GM18517 (cell line): ENCODE data around the gene PRKG2.

ENCODE experiments used
- ATAC-seq: cut with Tn5 transposase; IDR thresholded peaks from one replicate; pipeline ENCODE4 v1.9.1; 2021; ENCODE audit warnings: mild to moderate bottlenecking, moderate library complexity; ENCODE audit not compliant: unreplicated experiment

Gene PRKG2

DNA sequence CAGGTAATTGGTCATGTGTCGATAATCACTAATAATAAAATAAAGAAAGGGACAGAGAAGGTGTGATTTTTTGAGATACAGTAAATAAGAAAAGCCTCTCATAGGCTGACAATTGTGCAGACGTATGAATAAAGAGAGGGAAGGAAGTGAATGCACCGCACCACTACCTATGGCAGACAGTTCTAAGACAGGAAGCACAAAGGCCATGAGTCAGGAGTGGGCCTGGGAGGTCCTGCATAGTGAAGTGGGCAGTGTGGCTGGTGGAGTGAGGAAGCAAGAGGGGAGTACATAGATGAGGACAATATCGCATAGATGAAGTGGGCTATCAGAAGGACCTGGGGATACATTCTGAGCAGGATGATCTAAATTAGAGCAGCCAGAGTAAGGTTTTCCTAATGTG lies 108.9 kb downstream of the PRKG2 start:
- ATAC-seq = no peak

DNA sequence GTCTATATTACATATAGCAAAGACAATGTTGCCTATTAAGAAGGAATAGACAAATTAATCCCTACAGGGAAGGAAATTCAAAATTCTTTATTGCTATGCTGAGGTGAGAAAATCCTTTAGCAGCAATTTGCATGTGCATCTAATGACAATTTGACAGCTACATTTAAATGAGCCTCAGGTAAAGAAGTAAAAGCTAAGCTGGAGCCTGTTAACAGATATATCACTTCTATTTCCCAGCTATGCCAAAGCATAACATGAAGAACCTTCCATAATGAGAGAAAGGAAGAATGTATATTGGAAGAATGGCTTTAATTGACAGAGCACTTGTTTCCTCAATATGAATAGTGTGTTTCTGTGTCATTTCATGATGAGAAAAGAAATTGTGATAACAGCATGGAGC lies 112.9 kb downstream of the PRKG2 start:
- ATAC-seq = no peak

GRCh38 chr4:81096566-81096965 lies 118.5 kb downstream of the PRKG2 start:
- no peak for ATAC-seq

- ATAC-seq = no peak
These were observed 119.6 kb downstream of the PRKG2 start for GRCh38 chr4:81095389-81095788.

DNA sequence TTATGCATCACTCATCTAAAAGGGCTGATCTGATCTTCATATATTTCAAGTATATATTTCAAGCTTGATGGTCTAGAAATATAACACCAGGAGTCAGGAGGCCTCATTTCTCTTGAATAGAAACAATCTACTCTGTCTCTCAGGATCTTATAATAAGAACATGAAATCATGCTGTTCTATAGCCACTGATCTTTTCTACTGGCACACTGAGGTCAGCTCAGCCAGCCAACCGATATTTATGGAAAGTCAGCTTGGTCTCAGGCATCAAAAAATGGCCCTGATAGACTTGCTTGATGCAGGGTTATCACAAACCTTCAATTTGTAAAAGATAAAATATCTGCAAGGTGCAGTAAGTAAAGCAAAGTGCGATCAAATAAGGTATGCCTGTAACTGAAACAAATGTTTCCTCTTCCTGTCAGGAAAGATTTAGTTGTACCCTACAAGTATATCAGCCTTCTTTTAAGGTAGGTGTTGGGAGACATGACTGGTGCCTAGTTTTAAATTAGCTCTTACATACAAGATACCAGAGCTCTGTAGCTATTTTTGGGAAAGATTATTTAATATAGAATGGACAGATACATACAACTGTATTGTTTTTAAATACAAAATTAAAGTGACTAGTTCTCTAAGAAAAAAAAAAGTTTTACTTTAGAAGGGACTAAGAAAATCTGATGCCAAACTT lies 121.2 kb downstream of the PRKG2 start:
- ATAC-seq = no peak

DNA sequence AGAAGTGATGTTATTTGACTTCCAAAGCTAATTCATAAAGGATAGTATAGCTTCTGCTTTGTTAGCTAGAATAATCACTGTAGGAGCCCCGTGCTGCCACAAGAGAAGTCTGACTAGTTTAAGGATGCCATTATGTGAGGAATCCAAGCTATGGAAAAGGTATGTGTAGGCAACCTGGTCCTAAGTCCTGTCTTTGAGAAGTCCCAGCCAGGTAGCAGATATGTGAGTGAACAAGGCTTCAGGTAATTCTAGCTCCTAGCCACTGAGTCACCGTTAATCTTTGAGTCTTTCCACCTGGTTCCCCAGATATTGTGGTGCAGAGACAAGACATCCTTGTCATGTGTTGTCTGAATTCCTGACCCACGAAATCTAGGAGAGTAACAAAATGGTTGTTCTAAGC lies 129.0 kb downstream of the PRKG2 start:
- no peak for ATAC-seq

GRCh38 chr4:81085291-81085690 lies 129.7 kb downstream of the PRKG2 start:
- no peak for ATAC-seq

GRCh38 chr4:81084634-81085033 lies 130.4 kb downstream of the PRKG2 start:
- no peak for ATAC-seq

DNA sequence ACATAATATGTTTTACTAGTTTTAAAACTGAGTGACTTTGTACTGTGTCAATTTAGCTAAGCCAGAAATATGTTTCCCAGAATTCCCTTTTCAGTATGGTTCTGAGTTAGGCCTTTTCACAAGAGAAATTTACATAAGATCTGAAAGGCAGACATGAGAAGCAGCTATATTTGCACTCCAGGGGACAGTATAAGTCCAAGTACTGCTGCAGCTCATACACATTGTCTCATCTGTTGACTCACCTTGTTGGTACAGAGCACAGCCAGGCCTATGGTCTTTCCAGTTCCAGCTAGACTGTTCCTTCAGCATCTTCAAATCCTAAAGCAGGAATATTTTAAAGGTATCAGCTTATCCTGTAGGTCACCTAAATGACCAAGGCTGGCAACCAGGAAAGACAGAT lies 131.0 kb downstream of the PRKG2 start:
- no peak for ATAC-seq

- no peak for ATAC-seq
These were observed 133.9 kb downstream of the PRKG2 start for GRCh38 chr4:81081156-81081555.

GRCh38 chr4:81071013-81071412 lies 144.0 kb downstream of the PRKG2 start:
- ATAC-seq = no peak

DNA sequence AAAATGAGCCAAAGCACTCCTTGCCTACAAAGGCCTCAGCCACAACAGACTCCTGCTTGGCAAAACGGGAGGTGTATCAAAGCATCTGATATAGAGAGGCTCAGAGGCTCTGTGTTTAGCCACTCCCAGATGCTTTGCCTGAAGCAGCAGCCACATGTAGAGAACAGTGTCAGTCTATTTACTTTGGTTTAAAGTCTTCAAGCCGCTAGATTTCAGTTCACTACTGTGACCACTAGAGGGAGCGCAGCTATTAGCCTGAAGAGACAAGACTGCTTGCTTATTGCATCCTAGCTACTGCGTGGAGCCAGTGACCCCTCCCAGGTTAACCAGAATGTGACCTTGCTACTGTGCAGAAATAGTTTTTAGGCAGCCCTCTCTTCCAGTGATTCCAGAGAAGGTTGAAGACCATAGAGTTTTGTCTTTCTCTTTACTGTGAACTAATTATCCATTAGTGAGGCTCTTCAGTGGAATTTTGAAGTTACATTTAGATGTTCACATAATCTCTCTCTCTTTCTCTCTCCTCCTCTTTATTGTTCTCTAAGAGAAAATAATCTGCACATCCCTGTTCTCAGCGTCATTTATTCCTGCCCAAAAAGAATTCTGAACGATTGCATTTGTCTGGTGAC lies 145.2 kb downstream of the PRKG2 start:
- ATAC-seq = peak; percentile 99

GRCh38 chr4:81065446-81065845 lies 149.6 kb downstream of the PRKG2 start:
- no peak for ATAC-seq

- no peak for ATAC-seq
These were observed 153.0 kb downstream of the PRKG2 start for GRCh38 chr4:81062001-81062400.

DNA sequence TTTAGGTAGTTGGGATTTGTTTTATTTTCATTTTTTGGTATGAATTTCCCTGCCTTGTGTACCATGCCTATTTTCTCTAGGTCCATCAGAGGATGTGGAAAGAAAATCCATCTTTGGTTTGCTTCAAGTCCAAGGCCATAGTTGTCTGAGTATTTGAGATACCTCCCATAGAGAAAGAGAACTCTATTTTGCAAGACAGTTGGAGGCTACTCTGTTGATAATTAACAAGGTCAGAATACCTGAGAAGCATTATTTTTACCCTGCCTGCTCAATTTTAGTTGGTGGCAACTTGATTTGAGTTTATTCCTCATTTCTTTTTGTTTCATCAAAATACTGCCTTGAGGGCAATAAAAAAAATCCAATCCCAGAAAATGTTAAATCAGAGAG lies 153.7 kb downstream of the PRKG2 start:
- ATAC-seq = no peak

- no peak for ATAC-seq
These were observed 154.3 kb downstream of the PRKG2 start for GRCh38 chr4:81060587-81061343.

DNA sequence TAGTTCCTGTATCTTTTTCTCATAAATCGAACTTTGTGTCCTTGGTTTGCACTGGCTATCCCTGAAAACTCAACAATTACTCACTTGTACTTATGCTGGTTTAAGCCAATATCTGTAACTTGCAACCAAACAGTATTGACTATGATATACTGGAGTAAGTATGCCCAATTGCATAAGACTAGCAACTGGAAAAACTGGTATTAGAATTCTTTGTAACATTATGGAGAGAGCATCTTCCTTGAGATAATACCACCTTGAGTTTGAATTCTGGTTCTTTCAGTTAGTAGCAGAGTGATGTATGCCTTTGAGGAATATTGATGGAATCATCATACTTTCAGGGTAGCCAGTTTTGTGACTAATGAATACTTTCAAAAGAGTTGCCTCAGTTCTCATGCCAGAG lies 156.4 kb downstream of the PRKG2 start:
- ATAC-seq = no peak

GRCh38 chr4:81052119-81053068 lies 162.6 kb downstream of the PRKG2 start:
- peak; percentile 97 for ATAC-seq

- no peak for ATAC-seq
These were observed 165.1 kb downstream of the PRKG2 start for GRCh38 chr4:81049907-81050306.

DNA sequence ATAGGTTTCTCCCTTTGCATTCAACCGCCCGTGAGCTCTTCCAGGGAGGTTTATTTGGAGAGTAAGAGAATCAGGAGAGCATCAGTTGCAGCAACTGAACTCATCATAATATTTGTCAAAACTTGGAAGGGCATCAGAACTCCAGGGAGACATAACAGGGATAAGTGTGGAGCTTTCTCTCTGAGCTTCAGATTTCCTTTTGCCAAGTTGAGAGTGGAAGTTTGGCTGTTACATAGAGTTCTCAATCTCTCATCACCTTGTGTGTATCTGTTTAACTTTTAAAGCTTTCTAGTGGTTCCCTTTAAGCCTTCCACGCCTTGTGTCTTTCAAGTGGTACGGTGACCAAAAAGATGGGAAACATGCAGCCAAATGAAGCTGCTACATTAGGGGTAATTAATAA lies 165.7 kb downstream of the PRKG2 start:
- no peak for ATAC-seq
